Prostate gland (tissue), 2 donors: ENCODE data around the gene CPSF3.

ENCODE experiments used
- CTCF ChIP-seq, 4 experiments: fragments of 200-600 bp in 2 of 4; fragments of 450-650 bp in 2 of 4; sonication (generic) in 2 of 4; IDR thresholded peaks; 1 replicate in 3 of 4; 2 replicates in 1 of 4; pipeline ENCODE4 v1.5.1; 2016 to 2019; ENCODE audit warnings: antibody characterized with exemption in 4 of 4, mild to moderate bottlenecking in 2 of 4, moderate library complexity in 2 of 4
- POLR2AphosphoS5 ChIP-seq: sonication (generic); formaldehyde crosslinking; IDR thresholded peaks from one replicate; pipeline ENCODE4 v1.6.1; 2017; ENCODE audit warnings: antibody characterized with exemption

GRCh38 chr2:9422321-9423099, 944 bp upstream of the CPSF3 start:
- TF ChIP-seq CTCF (IDR thresholded peaks at IDR 0.05) (no peak), POLR2AphosphoS5 (no peak)
